Endothelial cell of umbilical vein (primary cell): ENCODE results near the gene PLAC8. TPM values are rescaled to one million over a fixed set of nuclear protein-coding genes. Genes with fewer than 3 reads are reported as not detected.

Experiments
- BruUV-seq: library from RNA; stranded (reverse); fragments of 400-500 nt; replicated peaks from 2 replicates; lab custom pipeline; 2021; lab: Mats Ljungman, UMichigan
- CTCF ChIA-PET: fragments of 300-600, 350-600 bp; sonication (Branson Sonifier 250); formaldehyde crosslinking; loops from one replicate; lab custom pipeline; 2021; ENCODE audit warnings: antibody characterized with exemption, inconsistent platforms; lab: Charles Lee
- POLR2A ChIA-PET: fragments of 300-600, 350-600 bp; sonication (Branson Sonifier 250); formaldehyde crosslinking; loops from one replicate; lab custom pipeline; 2021; ENCODE audit warnings: antibody characterized with exemption, inconsistent platforms; lab: Charles Lee
- DNase-seq: peaks from one replicate; pipeline ENCODE4 v3.0.0-alpha.2; 2011; ENCODE audit warnings: low read depth, low spot score
- FAIRE-seq: peaks from 2 replicates; lab custom pipeline; 2011; peaks lifted over from hg19 to GRCh38; lab: Jason Lieb, UNC
- H2AFZ ChIP-seq: 2 replicates; pipeline ENCODE4 v1.6.0; 2012; ENCODE audit warnings: low read depth, low read length, control low read depth, inconsistent platforms
- H3K27ac ChIP-seq: 2 replicates; pipeline ENCODE4 v1.5.1; 2011; ENCODE audit warnings: low read depth, mild to moderate bottlenecking, control low read depth, low read length, moderate library complexity; ENCODE audit not compliant: insufficient read depth
- H3K27me3 ChIP-seq, 2 experiments: 2 replicates each; pipeline versions ENCODE4 v1.6.0 to v1.6.1; 2011; ENCODE audit warnings: low read length in 2 of 2, mixed read lengths in 1 of 2; ENCODE audit not compliant: control insufficient read depth in 2 of 2, insufficient read depth in 2 of 2
- H3K36me3 ChIP-seq, 2 experiments: 2 replicates in 1 of 2; 3 replicates in 1 of 2; pipeline ENCODE4 v1.5.1; 2011; ENCODE audit warnings: low read length in 2 of 2, mild to moderate bottlenecking in 1 of 2, moderate library complexity in 1 of 2; ENCODE audit not compliant: control insufficient read depth in 2 of 2, insufficient read depth in 2 of 2; ENCODE audit errors: extremely low read depth in 1 of 2
- H3K4me1 ChIP-seq: 3 replicates; pipeline ENCODE4 v1.5.1; 2011; ENCODE audit warnings: mild to moderate bottlenecking, low read length; ENCODE audit not compliant: control insufficient read depth, insufficient read depth; ENCODE audit errors: extremely low read depth
- H3K4me2 ChIP-seq: 2 replicates; pipeline ENCODE4 v1.6.1; 2011; ENCODE audit warnings: low read length, control low read depth, mixed read lengths; ENCODE audit not compliant: insufficient read depth
- H3K4me3 ChIP-seq, 3 experiments: fragments of 200-600 bp in 1 of 3; sonication (generic), shearing (Covaris generic) in 1 of 3; replicated peaks in 1 of 3; 2 replicates each; pipeline ENCODE4 v1.5.1; 2011 to 2016; ENCODE audit warnings: control low read depth in 3 of 3, low read length in 3 of 3, mild to moderate bottlenecking in 2 of 3, inconsistent platforms in 1 of 3, low read depth in 1 of 3, moderate library complexity in 1 of 3; ENCODE audit not compliant: insufficient read depth in 1 of 3
- H3K79me2 ChIP-seq: 2 replicates; pipeline ENCODE4 v1.6.0; 2012; ENCODE audit warnings: low read length, inconsistent platforms; ENCODE audit not compliant: control insufficient read depth, insufficient read depth
- H3K9ac ChIP-seq: replicated peaks from 2 replicates; pipeline ENCODE3; 2011; ENCODE audit warnings: low read length, control low read depth; ENCODE audit not compliant: insufficient read depth; ENCODE audit errors: extremely low read depth
- H3K9me1 ChIP-seq: replicated peaks from 3 replicates; pipeline ENCODE4 v1.6.0; 2011; ENCODE audit warnings: mild to moderate bottlenecking, low read length; ENCODE audit not compliant: control insufficient read depth, insufficient read depth; ENCODE audit errors: extremely low read depth
- H3K9me3 ChIP-seq: replicated peaks from 2 replicates; pipeline ENCODE4 v1.5.1; 2012; ENCODE audit warnings: low read length, inconsistent platforms; ENCODE audit not compliant: control insufficient read depth, insufficient read depth
- H4K20me1 ChIP-seq: replicated peaks from 2 replicates; pipeline ENCODE3; 2011; ENCODE audit warnings: mild to moderate bottlenecking, low read length; ENCODE audit not compliant: control insufficient read depth, insufficient read depth; ENCODE audit errors: extremely low read depth
- CTCF ChIP-seq, 2 donors: IDR thresholded peaks; 1 replicate in 1 of 2; 2 replicates in 1 of 2; pipeline ENCODE4 v1.5.1; 2011; ENCODE audit warnings: low read length in 2 of 2, mild to moderate bottlenecking in 2 of 2, moderate library complexity in 2 of 2, control low read depth in 1 of 2, inconsistent platforms in 1 of 2, low read depth in 1 of 2; ENCODE audit not compliant: insufficient read depth in 1 of 2; ENCODE audit errors: extremely low read depth in 1 of 2
- EZH2 ChIP-seq: IDR thresholded peaks from 2 replicates; pipeline ENCODE4 v1.6.1; 2012; ENCODE audit warnings: borderline replicate concordance, low read depth, mild to moderate bottlenecking, moderate library complexity, low read length, inconsistent platforms; ENCODE audit not compliant: severe bottlenecking
- FOS ChIP-seq: IDR thresholded peaks from 2 replicates; pipeline ENCODE4 v1.6.1; 2011; ENCODE audit warnings: mild to moderate bottlenecking, low read length, moderate library complexity, borderline replicate concordance; ENCODE audit not compliant: insufficient read depth
- GATA2 ChIP-seq: IDR thresholded peaks from 2 replicates; pipeline ENCODE4 v1.7.0; 2011; ENCODE audit warnings: low read depth, mild to moderate bottlenecking, moderate library complexity, mixed read lengths, low read length; ENCODE audit not compliant: insufficient read length, insufficient read depth
- JUN ChIP-seq: IDR thresholded peaks from 2 replicates; pipeline ENCODE4 v1.6.1; 2011; ENCODE audit warnings: borderline replicate concordance, low read depth; ENCODE audit not compliant: insufficient read length, insufficient read depth
- MAX ChIP-seq: IDR thresholded peaks from 2 replicates; pipeline ENCODE4 v1.6.1; 2011; ENCODE audit not compliant: insufficient read depth, insufficient read length
- MYC ChIP-seq: IDR thresholded peaks from one replicate; pipeline ENCODE4 v1.6.1; 2011; ENCODE audit warnings: mild to moderate bottlenecking, low read depth, low read length
- POLR2A ChIP-seq: IDR thresholded peaks from 2 replicates; pipeline ENCODE4 v1.6.1; 2012; ENCODE audit warnings: low read depth, mild to moderate bottlenecking, control low read depth, low read length
- POLR2AphosphoS5 ChIP-seq: IDR thresholded peaks from 2 replicates; pipeline ENCODE4 v1.6.1; 2012; ENCODE audit warnings: low read depth, mild to moderate bottlenecking, control low read depth, low read length, moderate library complexity; ENCODE audit not compliant: insufficient read depth
- dilution Hi-C: fragments of 300-500 bp; cut with MboI; formaldehyde crosslinking; loops from one replicate; pipeline ENCODE4 v1.15.0; 2019; ENCODE audit warnings: low sequenced_read_pairs; ENCODE audit not compliant: extremely low pct_ligation_motif_present
- intact Hi-C: fragments of 100-400 bp; cut with micrococcal nuclease; formaldehyde crosslinking; loops from one replicate; pipeline ENCODE4 v1.10.0; 2022
- polyA plus RNA-seq, 4 experiments: library from polyadenylated mRNA; depleted of rRNA in 3 of 4; stranded (reverse) in 3 of 4; unstranded in 1 of 4; fragments of >200 nt; gene quantifications; 2 replicates each; pipeline versions ENCODE4 v1.2.1 to v1.2.3, GENCODE V29; 2011 to 2012; ENCODE audit warnings: missing spikeins in 1 of 4
- total RNA-seq: library from RNA; stranded (reverse); gene quantifications from 2 replicates; pipeline ENCODE4 v1.2.3, GENCODE V29; 2021

PLAC8 gene
- total and polyA plus RNA-seq, 2 donors (not counting 3 experiments of a cell fraction or from before 2014, with no cell fraction given), result 4.9 to 5.7 TPM

GRCh38 chr4:83062739-83063138 lies 51.8 kb downstream of the PLAC8 start:
- TF ChIP-seq MYC, result no peak
- no peak for TF ChIP-seq FOS
- no peak for TF ChIP-seq POLR2A
- no peak for TF ChIP-seq GATA2
- TF ChIP-seq MAX, result no peak
- TF ChIP-seq EZH2, result no peak
- TF ChIP-seq JUN, result no peak
- TF ChIP-seq CTCF (IDR thresholded peaks at IDR 0.05; ENCODE audit: extremely low read depth in 1 of 2, insufficient read depth in 1 of 2, low read depth in 1 of 2, low read length in 2 of 2), result no peak
- TF ChIP-seq POLR2AphosphoS5, result no peak
- H3K4me1 ChIP-seq, result no peaks in the 10 kb centered on the region
- DNase-seq (no peak), FAIRE-seq (no peak)
- CTCF ChIA-PET, result interaction anchor here (0.8 to 2.7 kb wide), 4 partner anchors 8 to 219 kb away, joined by 4 to 12 read pairs (median 8); no protein-coding TSS in a partner anchor
- H3K27me3 ChIP-seq, result no peaks in the 10 kb centered on the region
- H3K4me3 ChIP-seq, result no peak overlapping the region
- H3K9ac ChIP-seq, result no peak overlapping the region
- H3K4me2 ChIP-seq, result no peak overlapping the region
- H3K79me2 ChIP-seq, result no peaks in the 10 kb centered on the region
- peaks cover 2 to 5% of the 10 kb centered on the region in 2 experiments for H3K36me3 ChIP-seq
- no peak overlapping the region for H2AFZ ChIP-seq
- H3K9me1 ChIP-seq, result no peaks in the 10 kb centered on the region
- POLR2A ChIA-PET, result no interaction called here
- H3K27ac ChIP-seq, result no peak overlapping the region
- H3K9me3 ChIP-seq, result no peaks in the 10 kb centered on the region
- intact Hi-C loops (no loop called here), dilution Hi-C loops (no loop called here)
- BruUV-seq, result no TSS peak
- no peaks in the 10 kb centered on the region for H4K20me1 ChIP-seq
